ENCODE data around the gene ASB13. TPM values are rescaled to one million over a fixed set of nuclear protein-coding genes. Genes with fewer than 3 reads are reported as not detected.

The ASB13 gene
- polyA plus RNA-seq, 2 donors, result 12.2 to 13.9 TPM

GRCh38 chr10:5678397-5679036, 12.1 kb upstream of the ASB13 start:
- Histone ChIP-seq H3K27me3 (ENCODE audit: control insufficient read depth in 1 of 2, insufficient read depth in 2 of 2, low read length in 2 of 2) (no peaks in the 10 kb centered on the region), H3K4me1 (ENCODE audit: control insufficient read depth in 2 of 2, insufficient read depth in 2 of 2, low read length in 1 of 2) (no peaks in the 10 kb centered on the region), H3K27ac (ENCODE audit: low read depth in 2 of 2, low read length in 1 of 2) (no peak overlapping the region), H3K9me3 (ENCODE audit: control insufficient read depth in 2 of 2, insufficient read depth in 1 of 2, low read depth in 1 of 2, low read length in 1 of 2) (no peaks in the 10 kb centered on the region), H3K4me3 (ENCODE audit: low read depth in 1 of 2, low read length in 2 of 2) (no peak overlapping the region), H3K36me3 (ENCODE audit: control insufficient read depth in 2 of 2, insufficient read depth in 2 of 2, low read length in 1 of 2) (no peaks in the 10 kb centered on the region)
- WGBS, 2 donors, result 79 to 82% methylated on average over 9 of the region's 9 CpGs

GRCh38 chr10:5670662-5671375, 4.4 kb upstream of the ASB13 start:
- Histone ChIP-seq H3K27me3 (ENCODE audit: control insufficient read depth in 1 of 2, insufficient read depth in 2 of 2, low read length in 2 of 2) (no peaks in the 10 kb centered on the region), H3K9me3 (ENCODE audit: control insufficient read depth in 2 of 2, insufficient read depth in 1 of 2, low read depth in 1 of 2, low read length in 1 of 2) (peaks cover 0 to 2% of the 10 kb centered on the region in 2 donors), H3K4me1 (ENCODE audit: control insufficient read depth in 2 of 2, insufficient read depth in 2 of 2, low read length in 1 of 2) (peaks cover 5 to 6% of the 10 kb centered on the region in 2 donors), H3K4me3 (ENCODE audit: low read depth in 1 of 2, low read length in 2 of 2) (no peak overlapping the region), H3K27ac (ENCODE audit: low read depth in 2 of 2, low read length in 1 of 2) (no peak overlapping the region), H3K36me3 (ENCODE audit: control insufficient read depth in 2 of 2, insufficient read depth in 2 of 2, low read length in 1 of 2) (no peaks in the 10 kb centered on the region)
- WGBS, 2 donors, result 60 to 72% methylated on average over 8 of the region's 8 CpGs

- Histone ChIP-seq H3K9me3 (ENCODE audit: control insufficient read depth in 2 of 2, insufficient read depth in 1 of 2, low read depth in 1 of 2, low read length in 1 of 2) (peaks cover 0 to 2% of the 10 kb centered on the region in 2 donors), H3K4me1 (ENCODE audit: control insufficient read depth in 2 of 2, insufficient read depth in 2 of 2, low read length in 1 of 2) (peaks cover 5 to 6% of the 10 kb centered on the region in 2 donors), H3K27ac (ENCODE audit: low read depth in 2 of 2, low read length in 1 of 2) (no peak overlapping the region), H3K27me3 (ENCODE audit: control insufficient read depth in 1 of 2, insufficient read depth in 2 of 2, low read length in 2 of 2) (no peaks in the 10 kb centered on the region), H3K4me3 (ENCODE audit: low read depth in 1 of 2, low read length in 2 of 2) (no peak overlapping the region), H3K36me3 (ENCODE audit: control insufficient read depth in 2 of 2, insufficient read depth in 2 of 2, low read length in 1 of 2) (no peaks in the 10 kb centered on the region)
- WGBS, 2 donors, result 94 to 96% methylated on average over 1 of the region's 1 CpG
These were observed 3.2 kb upstream of the ASB13 start for GRCh38 chr10:5669604-5670003.

GRCh38 chr10:5668429-5668828, 2.0 kb upstream of the ASB13 start:
- no peak overlapping the region for H3K4me3 ChIP-seq (ENCODE audit: low read depth in 1 of 2, low read length in 2 of 2)
- H3K9me3 ChIP-seq (ENCODE audit: control insufficient read depth in 2 of 2, insufficient read depth in 1 of 2, low read depth in 1 of 2, low read length in 1 of 2), result peaks cover 0 to 2% of the 10 kb centered on the region in 2 donors
- 70 to 76% methylated on average over 4 of the region's 4 CpGs for WGBS, 2 donors
- peaks cover 5 to 6% of the 10 kb centered on the region in 2 donors for H3K4me1 ChIP-seq (ENCODE audit: control insufficient read depth in 2 of 2, insufficient read depth in 2 of 2, low read length in 1 of 2)
- H3K27ac ChIP-seq (ENCODE audit: low read depth in 2 of 2, low read length in 1 of 2), result no peak overlapping the region
- H3K36me3 ChIP-seq (ENCODE audit: control insufficient read depth in 2 of 2, insufficient read depth in 2 of 2, low read length in 1 of 2), result no peaks in the 10 kb centered on the region
- H3K27me3 ChIP-seq (ENCODE audit: control insufficient read depth in 1 of 2, insufficient read depth in 2 of 2, low read length in 2 of 2), result no peaks in the 10 kb centered on the region

- peak overlapping the region; percentile 88 to 94 for H3K4me3 ChIP-seq (ENCODE audit: low read depth in 1 of 2, low read length in 2 of 2)
- H3K27ac ChIP-seq (ENCODE audit: low read depth in 2 of 2, low read length in 1 of 2), result no peak overlapping the region
- 38 to 39% methylated on average over 15 of the region's 15 CpGs for WGBS, 2 donors
- no peaks in the 10 kb centered on the region for H3K36me3 ChIP-seq (ENCODE audit: control insufficient read depth in 2 of 2, insufficient read depth in 2 of 2, low read length in 1 of 2)
- H3K27me3 ChIP-seq (ENCODE audit: control insufficient read depth in 1 of 2, insufficient read depth in 2 of 2, low read length in 2 of 2), result no peaks in the 10 kb centered on the region
- H3K4me1 ChIP-seq (ENCODE audit: control insufficient read depth in 2 of 2, insufficient read depth in 2 of 2, low read length in 1 of 2), result peaks cover 5 to 6% of the 10 kb centered on the region in 2 donors
- peaks cover 0 to 2% of the 10 kb centered on the region in 2 donors for H3K9me3 ChIP-seq (ENCODE audit: control insufficient read depth in 2 of 2, insufficient read depth in 1 of 2, low read depth in 1 of 2, low read length in 1 of 2)
These were observed 641 bp upstream of the ASB13 start for GRCh38 chr10:5666841-5667630.

- Histone ChIP-seq H3K4me1 (ENCODE audit: control insufficient read depth in 2 of 2, insufficient read depth in 2 of 2, low read length in 1 of 2) (peaks cover 5 to 6% of the 10 kb centered on the region in 2 donors), H3K27ac (ENCODE audit: low read depth in 2 of 2, low read length in 1 of 2) (peak overlapping the region; percentile 81 to 83), H3K27me3 (ENCODE audit: control insufficient read depth in 1 of 2, insufficient read depth in 2 of 2, low read length in 2 of 2) (no peaks in the 10 kb centered on the region), H3K36me3 (ENCODE audit: control insufficient read depth in 2 of 2, insufficient read depth in 2 of 2, low read length in 1 of 2) (no peaks in the 10 kb centered on the region), H3K9me3 (ENCODE audit: control insufficient read depth in 2 of 2, insufficient read depth in 1 of 2, low read depth in 1 of 2, low read length in 1 of 2) (no peaks in the 10 kb centered on the region), H3K4me3 (ENCODE audit: low read depth in 1 of 2, low read length in 2 of 2) (peak overlapping the region; percentile 88 to 94)
- WGBS, 2 donors, result 16 to 18% methylated on average over 9 of the region's 9 CpGs
These were observed 905 bp downstream of the ASB13 start for GRCh38 chr10:5665373-5666007.

- 59 to 61% methylated on average over 12 of the region's 12 CpGs for WGBS, 2 donors
- Histone ChIP-seq H3K9me3 (ENCODE audit: control insufficient read depth in 2 of 2, insufficient read depth in 1 of 2, low read depth in 1 of 2, low read length in 1 of 2) (no peaks in the 10 kb centered on the region), H3K27ac (ENCODE audit: low read depth in 2 of 2, low read length in 1 of 2) (no peak overlapping the region), H3K4me1 (ENCODE audit: control insufficient read depth in 2 of 2, insufficient read depth in 2 of 2, low read length in 1 of 2) (peaks cover 9 to 17% of the 10 kb centered on the region in 2 donors), H3K4me3 (ENCODE audit: low read depth in 1 of 2, low read length in 2 of 2) (no peak overlapping the region), H3K27me3 (ENCODE audit: control insufficient read depth in 1 of 2, insufficient read depth in 2 of 2, low read length in 2 of 2) (no peaks in the 10 kb centered on the region), H3K36me3 (ENCODE audit: control insufficient read depth in 2 of 2, insufficient read depth in 2 of 2, low read length in 1 of 2) (no peaks in the 10 kb centered on the region)
These were observed 2.5 kb downstream of the ASB13 start for GRCh38 chr10:5663692-5664427.

GRCh38 chr10:5662708-5663579, 3.5 kb downstream of the ASB13 start:
- Histone ChIP-seq H3K36me3 (ENCODE audit: control insufficient read depth in 2 of 2, insufficient read depth in 2 of 2, low read length in 1 of 2) (no peaks in the 10 kb centered on the region), H3K4me1 (ENCODE audit: control insufficient read depth in 2 of 2, insufficient read depth in 2 of 2, low read length in 1 of 2) (peaks cover 9 to 17% of the 10 kb centered on the region in 2 donors), H3K27ac (ENCODE audit: low read depth in 2 of 2, low read length in 1 of 2) (no peak overlapping the region), H3K27me3 (ENCODE audit: control insufficient read depth in 1 of 2, insufficient read depth in 2 of 2, low read length in 2 of 2) (no peaks in the 10 kb centered on the region), H3K9me3 (ENCODE audit: control insufficient read depth in 2 of 2, insufficient read depth in 1 of 2, low read depth in 1 of 2, low read length in 1 of 2) (no peaks in the 10 kb centered on the region), H3K4me3 (ENCODE audit: low read depth in 1 of 2, low read length in 2 of 2) (no peak overlapping the region)
- WGBS, 2 donors, result 78 to 91% methylated on average over 9 of the region's 9 CpGs

Data from esophagus (tissue), 2 donors.